Karpas-422 (cell line): Measurements from ENCODE around the gene PDZD8. TPM values are rescaled to one million over a fixed set of nuclear protein-coding genes. Genes with fewer than 3 reads are reported as not detected.

Experiments
- DNase-seq: peaks from one replicate; pipeline ENCODE4 v3.0.0-alpha.2; 2015
- H2AFZ ChIP-seq: fragments of 200-600 bp; sonication (generic); 2 replicates; pipeline ENCODE4 v1.6.1; 2014; ENCODE audit warnings: antibody characterized with exemption, low read length, mixed read lengths
- H3K27ac ChIP-seq: fragments of 200-600 bp; sonication (generic); 2 replicates; pipeline ENCODE4 v1.5.1; 2014; ENCODE audit warnings: mild to moderate bottlenecking, low read length, moderate library complexity
- H3K27me3 ChIP-seq: fragments of 200-600 bp; sonication (generic); 2 replicates; pipeline ENCODE4 v1.6.1; 2014; ENCODE audit warnings: low read length, mixed read lengths
- H3K36me3 ChIP-seq: fragments of 200-600 bp; sonication (generic); 2 replicates; pipeline ENCODE4 v1.6.1; 2014; ENCODE audit warnings: low read length, mixed read lengths; ENCODE audit not compliant: insufficient read depth
- H3K4me1 ChIP-seq: fragments of 200-600 bp; sonication (generic); 2 replicates; pipeline ENCODE4 v1.6.1; 2014; ENCODE audit warnings: mild to moderate bottlenecking, low read length, mixed read lengths
- H3K4me2 ChIP-seq: fragments of 200-600 bp; sonication (generic); 2 replicates; pipeline ENCODE4 v1.6.1; 2014; ENCODE audit warnings: low read length, low read depth, mild to moderate bottlenecking; ENCODE audit not compliant: poor library complexity, severe bottlenecking
- H3K4me3 ChIP-seq: fragments of 200-600 bp; sonication (generic); 2 replicates; pipeline ENCODE4 v1.5.1; 2014; ENCODE audit warnings: mild to moderate bottlenecking, antibody characterized with exemption, low read length, mixed read lengths
- H3K79me2 ChIP-seq: fragments of 200-600 bp; sonication (generic); 2 replicates; pipeline ENCODE4 v1.6.1; 2014; ENCODE audit warnings: mild to moderate bottlenecking, low read length, mixed read lengths
- H3K9ac ChIP-seq: fragments of 200-600 bp; sonication (generic); 2 replicates; pipeline ENCODE4 v1.6.0; 2014; ENCODE audit warnings: low read length
- H3K9me2 ChIP-seq: fragments of 200-600 bp; sonication (generic), shearing (Covaris generic); replicated peaks from 2 replicates; pipeline ENCODE4 v1.6.0; 2014; ENCODE audit warnings: mild to moderate bottlenecking, low read length, moderate library complexity; ENCODE audit not compliant: insufficient read depth
- H3K9me3 ChIP-seq: fragments of 300-700, 200-600 bp; sonication (generic); 2 replicates; pipeline ENCODE4 v1.6.1; 2014; ENCODE audit warnings: low read length, mixed read lengths
- H4K20me1 ChIP-seq: fragments of 200-600 bp; sonication (generic); 2 replicates; pipeline ENCODE4 v1.6.1; 2014; ENCODE audit warnings: mild to moderate bottlenecking, antibody characterized with exemption, low read length, low read depth; ENCODE audit not compliant: insufficient read depth
- total RNA-seq: library from RNA; depleted of rRNA; stranded (reverse); fragments of >200 nt; shearing (Covaris generic); gene quantifications from 2 replicates; pipeline ENCODE4 v1.2.3, GENCODE V29; 2014; ENCODE audit warnings: low replicate concordance

Gene PDZD8
- total RNA-seq, 1 experiment from 2014 or later, result 15.7 TPM

DNA sequence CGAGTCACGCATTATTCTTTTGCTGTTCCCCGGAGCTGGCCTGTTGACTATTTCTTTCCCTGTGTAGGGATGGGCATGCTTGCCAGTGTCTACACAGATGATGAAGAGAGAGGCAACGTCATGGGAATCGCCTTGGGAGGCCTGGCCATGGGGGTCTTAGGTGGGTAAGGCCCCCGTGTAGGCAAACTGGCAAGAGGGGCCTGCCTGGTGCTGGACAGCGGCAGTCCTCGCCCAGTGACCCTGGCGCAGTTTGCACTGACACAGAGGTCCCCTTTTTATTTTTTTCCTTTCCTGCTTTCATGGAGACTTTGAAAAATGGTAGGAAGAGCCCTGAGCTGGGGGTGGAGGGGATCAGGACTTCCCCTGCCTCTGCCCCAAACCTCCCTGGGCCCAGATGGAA is 120.9 kb downstream of the PDZD8 start:
- no peak for DNase-seq
- H3K4me1 ChIP-seq, result peaks cover 3% of the 10 kb centered on the region
- no peaks in the 10 kb centered on the region for H3K27me3 ChIP-seq
- no peaks in the 10 kb centered on the region for H3K9me2 ChIP-seq
- H4K20me1 ChIP-seq, result no peaks in the 10 kb centered on the region
- no peak overlapping the region for H3K27ac ChIP-seq
- no peak overlapping the region for H3K4me3 ChIP-seq
- no peaks in the 10 kb centered on the region for H3K9me3 ChIP-seq
- no peaks in the 10 kb centered on the region for H3K36me3 ChIP-seq
- no peak overlapping the region for H2AFZ ChIP-seq
- H3K79me2 ChIP-seq, result no peaks in the 10 kb centered on the region
- no peak overlapping the region for H3K9ac ChIP-seq
- no peak overlapping the region for H3K4me2 ChIP-seq

DNA sequence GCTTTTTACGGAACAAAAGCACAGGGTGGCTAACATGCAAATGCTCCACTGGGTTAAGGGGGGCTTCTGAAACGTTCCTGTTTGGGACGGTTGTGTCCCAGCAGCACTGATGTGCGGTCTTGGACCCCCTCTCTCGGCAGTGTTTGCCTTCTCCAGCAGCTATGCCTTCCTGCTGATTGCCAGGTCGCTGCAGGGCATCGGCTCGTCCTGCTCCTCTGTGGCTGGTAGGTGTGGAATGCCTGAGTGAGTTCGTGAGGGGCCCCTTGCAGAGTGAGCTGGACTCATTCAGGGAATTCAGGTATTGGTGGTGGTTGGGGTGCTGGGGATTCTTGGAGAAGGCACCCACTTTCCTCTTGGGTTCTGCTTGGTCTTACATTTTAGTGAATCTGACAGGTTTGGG is 121.3 kb downstream of the PDZD8 start:
- Histone ChIP-seq H3K4me2 (no peak overlapping the region), H3K9me2 (no peaks in the 10 kb centered on the region), H3K9me3 (no peaks in the 10 kb centered on the region), H3K9ac (no peak overlapping the region), H3K4me3 (no peak overlapping the region), H3K27me3 (no peaks in the 10 kb centered on the region), H3K27ac (no peak overlapping the region), H3K4me1 (peaks cover 7% of the 10 kb centered on the region), H2AFZ (no peak overlapping the region), H3K36me3 (no peaks in the 10 kb centered on the region), H4K20me1 (no peaks in the 10 kb centered on the region), H3K79me2 (no peaks in the 10 kb centered on the region)
- DNase-seq, result no peak

DNA sequence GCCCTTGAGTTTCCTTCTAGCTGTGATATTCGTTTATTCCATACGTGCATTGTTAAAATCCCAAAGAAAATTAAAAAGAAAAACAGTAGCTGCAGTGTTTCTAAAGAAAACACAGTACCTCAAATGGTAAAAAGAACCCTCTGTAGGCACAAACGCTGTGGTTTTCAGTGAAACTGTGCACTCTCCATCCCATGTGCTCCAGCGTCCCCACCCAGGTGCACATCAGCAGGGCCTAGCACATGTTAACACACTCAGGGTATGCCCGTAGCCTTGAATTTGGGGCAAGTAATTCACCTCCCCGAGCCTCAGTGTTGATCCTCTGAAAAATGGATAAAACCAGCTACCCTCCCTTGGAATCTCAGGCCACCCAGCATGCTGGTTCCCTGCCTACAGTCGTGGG is 124.8 kb downstream of the PDZD8 start:
- H3K79me2 ChIP-seq, result no peaks in the 10 kb centered on the region
- no peaks in the 10 kb centered on the region for H3K9me3 ChIP-seq
- no peaks in the 10 kb centered on the region for H3K27me3 ChIP-seq
- no peak overlapping the region for H3K4me3 ChIP-seq
- no peaks in the 10 kb centered on the region for H3K9me2 ChIP-seq
- no peak overlapping the region for H3K27ac ChIP-seq
- no peak overlapping the region for H3K4me2 ChIP-seq
- H3K9ac ChIP-seq, result no peak overlapping the region
- no peaks in the 10 kb centered on the region for H4K20me1 ChIP-seq
- H3K4me1 ChIP-seq, result peaks cover 16% of the 10 kb centered on the region
- DNase-seq, result no peak
- no peak overlapping the region for H2AFZ ChIP-seq
- no peaks in the 10 kb centered on the region for H3K36me3 ChIP-seq

DNA sequence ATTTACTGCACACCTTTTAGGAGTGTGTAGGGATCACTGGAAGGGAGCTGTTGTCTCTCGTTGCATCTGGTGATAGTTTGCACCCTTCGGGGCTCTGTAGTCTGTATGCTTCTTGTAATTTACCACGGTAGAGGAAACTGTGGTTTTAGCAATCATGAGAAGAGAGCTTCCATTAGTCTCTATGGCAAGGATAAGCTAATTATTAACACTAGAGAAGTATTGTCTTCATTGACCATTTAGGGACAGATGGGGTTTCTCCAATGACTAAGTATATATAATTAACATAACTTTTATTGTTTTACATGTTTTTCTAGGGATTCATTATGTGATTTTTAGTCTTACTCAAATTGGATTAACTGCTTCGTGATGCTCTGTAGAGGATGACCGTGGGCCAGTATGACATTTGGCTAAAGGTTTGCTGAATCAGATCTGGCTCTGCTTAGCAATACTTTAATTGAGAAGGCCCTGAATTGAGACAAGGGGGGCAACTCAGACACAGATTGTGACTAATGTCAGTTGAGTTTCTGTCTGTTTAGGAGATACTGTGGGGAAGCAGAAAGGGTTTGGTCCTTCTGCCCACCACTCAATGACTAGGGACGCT is 125.6 kb downstream of the PDZD8 start:
- Histone ChIP-seq H4K20me1 (no peaks in the 10 kb centered on the region), H3K9me3 (no peaks in the 10 kb centered on the region), H3K27ac (no peak overlapping the region), H3K4me2 (peak overlapping the region; percentile 45), H3K9ac (no peak overlapping the region), H3K4me3 (no peak overlapping the region), H3K79me2 (no peaks in the 10 kb centered on the region), H3K9me2 (no peaks in the 10 kb centered on the region), H3K4me1 (peaks cover 16% of the 10 kb centered on the region), H2AFZ (no peak overlapping the region), H3K36me3 (no peaks in the 10 kb centered on the region), H3K27me3 (no peaks in the 10 kb centered on the region)
- DNase-seq, result no peak

DNA sequence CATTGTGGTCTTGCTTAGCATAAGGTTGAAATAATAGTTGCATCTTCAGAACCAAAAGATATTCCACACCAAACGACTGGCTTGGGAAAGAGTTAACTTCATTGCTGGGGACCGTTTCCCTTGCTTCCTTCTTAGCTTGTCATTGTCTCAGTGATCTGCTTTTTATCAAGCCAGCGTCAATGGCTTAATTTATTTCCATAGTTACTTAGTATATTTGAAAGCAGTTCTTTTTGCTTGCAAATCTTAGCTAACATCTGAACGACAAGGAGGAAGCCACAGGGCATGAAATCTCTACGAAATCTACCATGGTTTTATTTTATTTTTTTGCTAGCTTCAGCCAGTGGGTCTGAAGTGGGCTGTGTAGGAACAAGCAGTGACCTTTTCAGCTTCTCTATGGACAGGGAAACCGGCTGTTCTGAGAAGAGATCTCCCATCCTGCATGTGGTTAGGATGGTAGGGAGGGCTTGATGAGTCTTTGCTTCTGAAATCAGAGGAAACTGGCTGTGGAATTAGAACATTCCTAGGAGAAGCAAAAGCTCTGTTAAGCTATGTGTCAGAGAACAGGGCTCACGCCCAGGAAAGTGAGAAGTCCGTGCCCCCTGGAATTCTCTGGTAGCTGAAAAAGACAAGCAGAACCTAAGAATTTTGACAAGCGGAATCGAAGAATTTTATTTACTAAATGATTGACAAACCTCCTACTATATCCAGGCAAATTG is 126.3 kb downstream of the PDZD8 start:
- Histone ChIP-seq H3K9me3 (no peaks in the 10 kb centered on the region), H3K9me2 (no peaks in the 10 kb centered on the region), H3K79me2 (no peaks in the 10 kb centered on the region), H3K36me3 (no peaks in the 10 kb centered on the region), H3K4me2 (peak overlapping the region; percentile 45), H4K20me1 (no peaks in the 10 kb centered on the region), H2AFZ (no peak overlapping the region), H3K27me3 (no peaks in the 10 kb centered on the region), H3K4me1 (peaks cover 16% of the 10 kb centered on the region), H3K27ac (no peak overlapping the region), H3K4me3 (peak overlapping the region; percentile 12; the same call in 1 of the 2 replicates), H3K9ac (0 out of 2 replicates have a peak overlapping the region, but pooled peaks have one; percentile 22)
- DNase-seq, result no peak

DNA sequence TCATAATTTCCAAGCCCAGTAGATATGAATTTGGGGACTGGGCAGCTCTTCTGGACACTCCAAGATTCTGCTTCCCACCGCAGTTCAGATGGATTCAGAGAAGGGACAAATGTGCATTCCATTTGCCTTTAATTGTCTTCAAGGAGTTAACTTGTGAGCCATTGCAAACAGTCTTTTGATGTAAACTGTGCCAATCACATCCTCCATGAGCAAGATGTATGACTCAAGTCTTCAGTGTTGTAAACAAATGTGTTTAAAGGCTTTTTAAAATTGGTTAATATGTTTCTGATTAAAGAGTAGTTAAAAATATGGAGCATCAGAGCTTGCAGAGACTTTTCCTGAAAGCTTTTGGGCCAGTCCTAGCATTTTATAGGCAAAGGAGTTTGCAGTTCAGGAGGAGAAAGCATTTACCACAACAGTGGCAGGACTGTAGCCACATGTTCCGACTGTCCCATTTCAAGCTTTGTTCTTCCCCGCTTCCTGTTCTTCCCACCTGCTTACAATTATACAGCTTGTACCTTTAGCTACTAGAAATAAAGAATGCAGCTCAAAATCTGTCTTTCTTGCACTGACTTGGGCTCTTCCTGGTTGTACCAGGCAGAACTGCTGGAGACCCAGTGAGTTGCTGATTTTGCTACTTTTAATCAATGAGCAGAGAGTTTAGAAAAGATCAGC is 128.1 kb downstream of the PDZD8 start:
- no peaks in the 10 kb centered on the region for H3K9me2 ChIP-seq
- no peaks in the 10 kb centered on the region for H3K36me3 ChIP-seq
- peaks cover 16% of the 10 kb centered on the region for H3K4me1 ChIP-seq
- H3K9me3 ChIP-seq, result no peaks in the 10 kb centered on the region
- no peak overlapping the region for H3K9ac ChIP-seq
- no peak overlapping the region for H3K4me2 ChIP-seq
- H3K79me2 ChIP-seq, result no peaks in the 10 kb centered on the region
- H3K4me3 ChIP-seq, result no peak overlapping the region
- H2AFZ ChIP-seq, result no peak overlapping the region
- DNase-seq, result peak; percentile 25
- H4K20me1 ChIP-seq, result no peaks in the 10 kb centered on the region
- no peak overlapping the region for H3K27ac ChIP-seq
- no peaks in the 10 kb centered on the region for H3K27me3 ChIP-seq

DNA sequence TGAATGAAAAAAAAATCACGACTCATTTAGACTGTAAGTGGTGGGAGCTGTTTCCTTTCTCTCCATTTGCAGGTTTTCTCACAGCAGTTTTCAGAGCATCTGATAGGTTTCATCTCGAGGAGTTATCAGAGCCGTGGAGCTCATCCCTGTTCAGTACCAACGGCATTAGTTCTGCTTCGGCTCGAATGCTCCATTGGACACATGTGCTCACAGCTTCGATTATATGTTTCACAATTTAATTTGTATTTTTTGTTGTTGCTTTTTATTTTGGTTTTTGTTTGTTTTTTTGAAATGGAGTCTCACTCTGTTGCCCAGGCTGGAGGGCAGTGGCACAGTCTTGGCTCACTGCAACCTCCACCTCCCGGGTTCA is 132.8 kb downstream of the PDZD8 start:
- Histone ChIP-seq H3K9me3 (no peaks in the 10 kb centered on the region), H2AFZ (no peak overlapping the region), H3K9ac (no peak overlapping the region), H3K4me3 (no peak overlapping the region), H3K36me3 (no peaks in the 10 kb centered on the region), H3K27ac (no peak overlapping the region), H3K4me2 (no peak overlapping the region), H3K4me1 (peaks cover 4% of the 10 kb centered on the region; the same call in 1 of the 2 replicates), H3K9me2 (no peaks in the 10 kb centered on the region), H3K27me3 (no peaks in the 10 kb centered on the region), H4K20me1 (no peaks in the 10 kb centered on the region), H3K79me2 (no peaks in the 10 kb centered on the region)
- DNase-seq, result no peak
